GM12878 (cell line): ENCODE data around the gene PRUNE2. TPM values are rescaled to one million over a fixed set of nuclear protein-coding genes. Genes with fewer than 3 reads are reported as not detected.

Experiments used
- ATAC-seq: fragments of 200-7000 bp; cut with Tn5 transposase; 3 replicates; pipeline ENCODE4 v1.9.1; 2020; ENCODE audit warnings: mild to moderate bottlenecking, moderate library complexity
- BruUV-seq: library from RNA; stranded (reverse); fragments of 400-500 nt; replicated peaks from 2 replicates; lab custom pipeline; 2021; lab: Mats Ljungman, UMichigan
- CTCF ChIA-PET: fragments of 300-600 bp; sonication (Branson Sonifier 250); formaldehyde crosslinking; extraction: SDS; loops from one replicate; lab custom pipeline; 2021; ENCODE audit warnings: inconsistent platforms; lab: Yijun Ruan, JAX
- POLR2A ChIA-PET: fragments of 350-600 bp; formaldehyde crosslinking; extraction: SDS; loops from one replicate; lab custom pipeline; 2021; ENCODE audit warnings: inconsistent platforms; lab: Charles Lee
- RAD21 ChIA-PET: fragments of 300-600 bp; sonication (Branson Sonifier 250); formaldehyde crosslinking; loops from one replicate; lab custom pipeline; 2023; ENCODE audit warnings: antibody characterized with exemption; ENCODE audit not compliant: unreplicated experiment; lab: Charles Lee
- SMC1A ChIA-PET: fragments of 300-600 bp; sonication (Branson Sonifier 250); formaldehyde crosslinking; loops from one replicate; lab custom pipeline; 2023; ENCODE audit not compliant: unreplicated experiment, uncharacterized antibody; lab: Charles Lee
- DNase-seq: peaks from one replicate; pipeline ENCODE4 v3.0.0-alpha.2; 2011; ENCODE audit warnings: low read depth, low spot score
- FAIRE-seq: peaks from 3 replicates; lab custom pipeline; 2011; peaks lifted over from hg19 to GRCh38; lab: Jason Lieb, UNC
- H2AFZ ChIP-seq: 2 replicates; pipeline ENCODE4 v1.6.0; 2011; ENCODE audit warnings: low read depth, low read length, control low read depth; ENCODE audit not compliant: control insufficient read depth
- H3K27ac ChIP-seq: 2 replicates; pipeline ENCODE4 v1.5.1; 2011; ENCODE audit warnings: control low read depth; ENCODE audit not compliant: control insufficient read depth, insufficient read depth
- H3K27me3 ChIP-seq, 2 experiments: replicated peaks in 1 of 2; 2 replicates each; pipeline versions ENCODE4 v1.6.0 to v1.6.1; 2011; ENCODE audit warnings: low read length in 1 of 2; ENCODE audit not compliant: control insufficient read depth in 2 of 2, insufficient read depth in 2 of 2
- H3K36me3 ChIP-seq, 2 experiments: 2 replicates each; pipeline ENCODE4 v1.5.1; 2011; ENCODE audit warnings: low read length in 1 of 2; ENCODE audit not compliant: control insufficient read depth in 2 of 2, insufficient read depth in 2 of 2
- H3K4me1 ChIP-seq: 2 replicates; pipeline ENCODE4 v1.6.1; 2011; ENCODE audit warnings: mild to moderate bottlenecking, low read length, moderate library complexity, mixed read lengths; ENCODE audit not compliant: control insufficient read depth, insufficient read depth
- H3K4me2 ChIP-seq: 2 replicates; pipeline ENCODE4 v1.6.0; 2011; ENCODE audit warnings: control low read depth; ENCODE audit not compliant: control insufficient read depth, insufficient read depth
- H3K4me3 ChIP-seq: fragments of 200-600 bp; sonication (generic); 2 replicates; pipeline ENCODE4 v1.5.1; 2016
- H3K79me2 ChIP-seq: 2 replicates; pipeline ENCODE4 v1.6.0; 2011; ENCODE audit warnings: low read length; ENCODE audit not compliant: control insufficient read depth, insufficient read depth
- H3K9ac ChIP-seq: 2 replicates; pipeline ENCODE4 v1.8.0; 2011; ENCODE audit warnings: low read length, control low read depth, mixed read lengths; ENCODE audit not compliant: control insufficient read depth, insufficient read depth
- H3K9me3 ChIP-seq: replicated peaks from 3 replicates; pipeline ENCODE4 v1.5.1; 2011; ENCODE audit warnings: mild to moderate bottlenecking, low read length; ENCODE audit not compliant: control insufficient read depth, insufficient read depth
- H4K20me1 ChIP-seq: 2 replicates; pipeline ENCODE4 v1.6.0; 2011; ENCODE audit not compliant: control insufficient read depth, insufficient read depth
- CBFB ChIP-seq: IDR thresholded peaks from 2 replicates; pipeline ENCODE4 v1.6.1; 2016; ENCODE audit warnings: antibody characterized with exemption, low read depth
- ETV6 ChIP-seq, 2 experiments: fragments of 450-650 bp in 1 of 2; IDR thresholded peaks in 1 of 2; conservative IDR thresholded peaks in 1 of 2; 2 replicates each; pipeline ENCODE4 v1.6.1; 2014; ENCODE audit warnings: antibody characterized with exemption in 1 of 2, borderline replicate concordance in 1 of 2, low read depth in 1 of 2, mild to moderate bottlenecking in 1 of 2, moderate library complexity in 1 of 2
- FOXM1 ChIP-seq: IDR thresholded peaks from 2 replicates; pipeline ENCODE4 v1.6.1; 2012; ENCODE audit warnings: low read depth, mild to moderate bottlenecking, inconsistent platforms, low read length, moderate library complexity
- HDGF ChIP-seq: fragments of 450-650 bp; IDR thresholded peaks from 2 replicates; pipeline ENCODE4 v1.6.1; 2016; ENCODE audit warnings: antibody characterized with exemption
- KLF5 ChIP-seq: fragments of 450-650 bp; IDR thresholded peaks from 2 replicates; pipeline ENCODE4 v1.6.1; 2014; ENCODE audit warnings: mild to moderate bottlenecking; ENCODE audit not compliant: partially characterized antibody
- NFYA ChIP-seq: IDR thresholded peaks from 2 replicates; pipeline ENCODE4 v1.6.1; 2011; ENCODE audit warnings: low read depth, mild to moderate bottlenecking, low read length, improper control_type of control experiment, borderline replicate concordance
- PML ChIP-seq: IDR thresholded peaks from 2 replicates; pipeline ENCODE4 v1.6.1; 2012; ENCODE audit warnings: low read length, inconsistent platforms
- POU2F2 ChIP-seq: IDR thresholded peaks from 3 replicates; pipeline ENCODE4 v1.6.1; 2011; ENCODE audit warnings: low read depth, mild to moderate bottlenecking, low read length, borderline replicate concordance
- RAD21 ChIP-seq: IDR thresholded peaks from 2 replicates; pipeline ENCODE4 v1.6.1; 2011; ENCODE audit warnings: mild to moderate bottlenecking, low read depth, low read length, moderate library complexity; ENCODE audit not compliant: insufficient read depth
- RCOR1 ChIP-seq: conservative IDR thresholded peaks from 2 replicates; pipeline ENCODE4 v1.6.1; 2012; ENCODE audit warnings: low read depth, low read length, improper control_type of control experiment
- STAT1 ChIP-seq: fragments of 450-650 bp; conservative IDR thresholded peaks from 2 replicates; pipeline ENCODE4 v1.6.1; 2014; ENCODE audit warnings: antibody characterized with exemption, mild to moderate bottlenecking
- TCF3 ChIP-seq: IDR thresholded peaks from 2 replicates; pipeline ENCODE4 v1.6.1; 2012; ENCODE audit warnings: low read depth, mild to moderate bottlenecking, low read length, borderline replicate concordance; ENCODE audit not compliant: insufficient read depth
- WRNIP1 ChIP-seq: IDR thresholded peaks from 2 replicates; pipeline ENCODE4 v1.6.1; 2011; ENCODE audit warnings: low read depth, low read length, improper control_type of control experiment, borderline replicate concordance
- ZNF217 ChIP-seq: fragments of 450-650 bp; IDR thresholded peaks from 2 replicates; pipeline ENCODE4 v1.6.1; 2017; ENCODE audit warnings: antibody characterized with exemption, mild to moderate bottlenecking
- ZNF24 ChIP-seq: fragments of 450-650 bp; IDR thresholded peaks from 2 replicates; pipeline ENCODE4 v1.6.1; 2017; ENCODE audit warnings: antibody characterized with exemption, mild to moderate bottlenecking
- WGBS: methylation state at CpG from one replicate; pipeline ENCODE4 v1.1.6; 2016; ENCODE audit warnings: low lambda C conversion rate; ENCODE audit not compliant: insufficient replicate concordance, insufficient coverage; ENCODE audit errors: missing lambda C conversion rate; 5-methylcytosine and 5-hydroxymethylcytosine counted together
- in situ Hi-C: fragments of 300-500 bp; cut with MboI; formaldehyde crosslinking; loops from 9 replicates; pipeline ENCODE4 v1.14.3; 2018; ENCODE audit warnings: mixed read lengths
- intact Hi-C: fragments of 100-400 bp; cut with micrococcal nuclease; formaldehyde crosslinking; loops from one replicate; pipeline ENCODE4 v1.14.2; 2022; ENCODE audit not compliant: unreplicated experiment
- polyA plus RNA-seq, 11 experiments: library from polyadenylated mRNA; depleted of rRNA in 4 of 11; unstranded in 6 of 11; stranded (reverse) in 5 of 11; fragments of >200 nt; fragmentation: Nextera tagmentation in 4 of 11; fragmentation: Illumina TruSeq in 1 of 11; extraction: Ambion mirVana in 4 of 11; extraction: Trizol in 1 of 11; gene quantifications; 1 replicate in 1 of 11; 2 replicates in 10 of 11; pipeline versions ENCODE4 v1.2.1 to v1.2.3, GENCODE V29; 2011 to 2016; ENCODE audit warnings: inconsistent platforms in 2 of 11, missing spikeins in 2 of 11, low read depth in 1 of 11
- total RNA-seq, 4 experiments: library from RNA; depleted of rRNA in 3 of 4; stranded (reverse); fragments of >200 nt in 3 of 4; fragmentation: Illumina TruSeq in 1 of 4; extraction: Trizol in 1 of 4; gene quantifications; 2 replicates each; pipeline versions ENCODE4 v1.2.1 to v1.2.3, GENCODE V29; 2013 to 2021
- TF ChIP-seq, protein P1 (sequence below): IDR thresholded peaks from 2 replicates; pipeline ENCODE4 v1.6.1; 2011; ENCODE audit warnings: mild to moderate bottlenecking, low read depth, low read length, moderate library complexity; ENCODE audit not compliant: insufficient replicate concordance
- TF ChIP-seq, protein P2 (sequence below): fragments of 450-650 bp; IDR thresholded peaks from 2 replicates; pipeline ENCODE4 v1.6.1; 2017; ENCODE audit warnings: low read depth, mild to moderate bottlenecking, moderate library complexity

Gene PRUNE2
- total and polyA plus RNA-seq, 10 of the 15 experiments (the other 5 are each of a cell fraction or from before 2014, with no cell fraction given) = 0.07 to 0.63 (median 0.25) TPM

DNA sequence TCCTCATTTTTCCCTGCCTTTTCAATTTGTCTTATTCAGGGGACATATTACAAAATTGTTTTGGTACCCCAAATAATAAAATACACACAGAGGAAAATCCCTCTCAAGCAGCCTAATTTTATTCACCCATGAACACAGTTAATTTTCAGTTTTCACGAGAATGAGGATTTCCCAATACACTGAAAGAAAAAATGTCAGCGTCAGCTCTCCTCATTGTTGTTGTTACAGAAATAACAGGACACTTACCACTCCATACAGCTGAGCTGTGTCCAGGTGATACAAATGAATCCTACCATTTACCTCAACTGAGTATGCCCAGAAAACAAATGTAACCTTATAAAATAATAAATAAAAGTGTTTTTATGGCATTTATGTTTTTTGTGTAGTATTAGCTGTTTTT, 286.3 kb downstream of the PRUNE2 start:
- ATAC-seq (no peak), DNase-seq (no peak), FAIRE-seq (no peak)
- BruUV-seq = no TSS peak
- TF ChIP-seq PML (no peak), STAT1 (no peak), POU2F2 (no peak), ETV6 (conservative IDR thresholded peaks at IDR 0.05 in 1 of 2, IDR thresholded peaks at IDR 0.05 in 1 of 2; ENCODE audit: borderline replicate concordance in 1 of 2, low read depth in 1 of 2) (no peak), KLF5 (no peak), ZNF24 (no peak), NFYA (no peak), WRNIP1 (no peak), RCOR1 (no peak), ZNF217 (no peak), TCF3 (no peak), HDGF (no peak), RAD21 (no peak), CBFB (no peak), FOXM1 (no peak)
- TF ChIP-seq, protein P1, sequence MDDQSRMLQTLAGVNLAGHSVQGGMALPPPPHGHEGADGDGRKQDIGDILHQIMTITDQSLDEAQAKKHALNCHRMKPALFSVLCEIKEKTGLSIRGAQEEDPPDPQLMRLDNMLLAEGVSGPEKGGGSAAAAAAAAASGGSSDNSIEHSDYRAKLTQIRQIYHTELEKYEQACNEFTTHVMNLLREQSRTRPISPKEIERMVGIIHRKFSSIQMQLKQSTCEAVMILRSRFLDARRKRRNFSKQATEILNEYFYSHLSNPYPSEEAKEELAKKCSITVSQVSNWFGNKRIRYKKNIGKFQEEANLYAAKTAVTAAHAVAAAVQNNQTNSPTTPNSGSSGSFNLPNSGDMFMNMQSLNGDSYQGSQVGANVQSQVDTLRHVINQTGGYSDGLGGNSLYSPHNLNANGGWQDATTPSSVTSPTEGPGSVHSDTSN = no peak
- TF ChIP-seq, protein P2, sequence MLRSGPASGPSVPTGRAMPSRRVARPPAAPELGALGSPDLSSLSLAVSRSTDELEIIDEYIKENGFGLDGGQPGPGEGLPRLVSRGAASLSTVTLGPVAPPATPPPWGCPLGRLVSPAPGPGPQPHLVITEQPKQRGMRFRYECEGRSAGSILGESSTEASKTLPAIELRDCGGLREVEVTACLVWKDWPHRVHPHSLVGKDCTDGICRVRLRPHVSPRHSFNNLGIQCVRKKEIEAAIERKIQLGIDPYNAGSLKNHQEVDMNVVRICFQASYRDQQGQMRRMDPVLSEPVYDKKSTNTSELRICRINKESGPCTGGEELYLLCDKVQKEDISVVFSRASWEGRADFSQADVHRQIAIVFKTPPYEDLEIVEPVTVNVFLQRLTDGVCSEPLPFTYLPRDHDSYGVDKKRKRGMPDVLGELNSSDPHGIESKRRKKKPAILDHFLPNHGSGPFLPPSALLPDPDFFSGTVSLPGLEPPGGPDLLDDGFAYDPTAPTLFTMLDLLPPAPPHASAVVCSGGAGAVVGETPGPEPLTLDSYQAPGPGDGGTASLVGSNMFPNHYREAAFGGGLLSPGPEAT = no peak
- no peak overlapping the region for H3K27ac ChIP-seq
- H3K4me2 ChIP-seq = no peak overlapping the region
- ChIA-PET SMC1A (no interaction called here), POLR2A (no interaction called here), CTCF (interaction anchor here (0.8 kb wide), 1 partner anchor 184 kb away, joined by 4 read pairs; no protein-coding TSS in a partner anchor), RAD21 (no interaction called here)
- H3K36me3 ChIP-seq = no peaks in the 10 kb centered on the region
- intact Hi-C loops (no loop called here), in situ Hi-C loops (no loop called here)
- no peaks in the 10 kb centered on the region for H4K20me1 ChIP-seq
- H3K79me2 ChIP-seq = no peaks in the 10 kb centered on the region
- no peaks in the 10 kb centered on the region; a peak in 1 of 4 replicates for H3K27me3 ChIP-seq
- H3K4me1 ChIP-seq = peaks cover 4% of the 10 kb centered on the region
- 50% methylated on average over 2 of the region's 2 CpGs for WGBS
- H3K9me3 ChIP-seq = no peaks in the 10 kb centered on the region
- no peak overlapping the region for H3K9ac ChIP-seq
- no peak overlapping the region for H2AFZ ChIP-seq
- no peak overlapping the region for H3K4me3 ChIP-seq
